Skeletal muscle satellite cell (primary cell): ENCODE results near the gene HDHD3. TPM values are rescaled to one million over a fixed set of nuclear protein-coding genes. Genes with fewer than 3 reads are reported as not detected.
"Not testable (repeated sequence)": the region's sequence is repeated elsewhere in the genome, so short reads cannot be mapped to it uniquely, and the experiment has no call there.

Source experiments
- H3K27me3 ChIP-seq: 2 replicates; pipeline ENCODE4 v1.7.0; 2013; ENCODE audit warnings: low read length; ENCODE audit not compliant: control insufficient read depth, insufficient read depth
- H3K36me3 ChIP-seq: 2 replicates; pipeline ENCODE4 v1.7.0; 2013; ENCODE audit warnings: mild to moderate bottlenecking, control low read depth, low read length; ENCODE audit not compliant: insufficient read depth
- H3K4me1 ChIP-seq: 2 replicates; pipeline ENCODE4 v1.7.0; 2013; ENCODE audit warnings: low read length; ENCODE audit not compliant: control insufficient read depth, insufficient read depth
- H3K4me2 ChIP-seq: 2 replicates; pipeline ENCODE4 v1.7.0; 2013; ENCODE audit warnings: mild to moderate bottlenecking, low read length
- H3K4me3 ChIP-seq: 2 replicates; pipeline ENCODE4 v1.7.0; 2013; ENCODE audit warnings: low read length
- H3K9ac ChIP-seq: 2 replicates; pipeline ENCODE4 v1.7.0; 2013; ENCODE audit warnings: mild to moderate bottlenecking, low read depth, low read length, moderate library complexity
- H3K9me3 ChIP-seq: replicated peaks from 2 replicates; pipeline ENCODE4 v1.7.0; 2013; ENCODE audit warnings: mild to moderate bottlenecking, control low read depth, low read length
- total RNA-seq: library from RNA; depleted of rRNA; stranded (reverse); fragments of >200 nt; gene quantifications from 2 replicates; pipeline ENCODE4 v1.2.3, GENCODE V29; 2012; rRNA removed

Gene HDHD3, protein sequence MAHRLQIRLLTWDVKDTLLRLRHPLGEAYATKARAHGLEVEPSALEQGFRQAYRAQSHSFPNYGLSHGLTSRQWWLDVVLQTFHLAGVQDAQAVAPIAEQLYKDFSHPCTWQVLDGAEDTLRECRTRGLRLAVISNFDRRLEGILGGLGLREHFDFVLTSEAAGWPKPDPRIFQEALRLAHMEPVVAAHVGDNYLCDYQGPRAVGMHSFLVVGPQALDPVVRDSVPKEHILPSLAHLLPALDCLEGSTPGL
- total RNA-seq, result 4.4 and 8.9 TPM in 2 replicates

DNA sequence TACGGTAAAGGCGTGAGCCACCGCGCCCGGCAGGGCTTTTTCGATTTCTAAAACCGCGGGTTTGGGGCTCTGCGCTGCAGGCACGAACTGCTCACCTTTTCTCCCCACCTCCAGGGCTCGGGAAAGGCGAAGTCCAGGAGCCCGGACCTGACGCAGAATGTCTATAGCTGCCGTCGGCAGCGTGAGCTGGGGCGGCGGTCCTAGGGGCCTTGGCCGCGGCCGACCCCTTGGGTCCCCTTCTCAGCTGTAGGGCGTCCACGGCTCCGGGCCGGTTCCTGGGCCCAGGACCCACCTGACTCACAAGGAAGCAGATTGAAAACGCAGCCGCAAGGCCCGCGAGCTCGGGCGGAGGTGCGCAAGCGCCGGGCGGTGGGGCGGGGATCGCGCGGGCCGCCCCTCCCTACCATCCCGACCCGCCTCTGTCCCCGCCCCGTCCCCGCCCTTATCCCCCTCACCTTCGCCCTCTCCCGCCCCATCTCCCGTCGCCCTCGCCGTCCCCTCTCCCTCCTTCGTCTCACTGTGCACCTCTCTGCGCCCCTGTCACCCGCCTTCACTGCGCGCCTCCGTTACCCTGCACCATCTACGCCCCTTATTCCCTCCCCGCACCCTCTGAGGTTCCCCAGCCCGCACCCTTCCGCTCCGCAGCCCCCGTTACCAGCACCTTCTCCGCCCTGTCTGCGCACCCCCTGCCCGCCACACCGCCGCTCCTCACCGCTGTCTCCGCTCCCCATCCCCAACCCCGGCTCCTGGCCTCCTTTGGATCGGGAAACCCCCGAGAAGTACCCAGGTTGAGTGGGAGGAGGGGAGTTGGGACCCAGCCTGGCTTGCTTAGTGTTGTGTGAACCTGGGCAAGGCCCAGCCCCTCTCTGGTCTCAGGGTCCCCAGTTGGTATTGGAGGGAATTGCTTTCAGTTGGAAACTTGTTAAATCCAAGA is at the start of gene HDHD3:
Gene HDHD3, minus strand, starts transcription at position 353 of the 934 bp plus-strand sequence. CDS start 2,632 bp downstream, outside the sequence.
- peak within 1 kb of the TSS; percentile 82 for H3K9ac ChIP-seq
- H3K4me1 ChIP-seq, result peaks cover 6% of the 10 kb centered on the region
- H3K36me3 ChIP-seq, result peaks cover 7% of the 10 kb centered on the region
- no peaks in the 10 kb centered on the region for H3K9me3 ChIP-seq
- H3K4me2 ChIP-seq, result peak within 1 kb of the TSS; percentile 97
- no peaks in the 10 kb centered on the region for H3K27me3 ChIP-seq
- H3K4me3 ChIP-seq, result peak within 1 kb of the TSS; percentile 97

DNA sequence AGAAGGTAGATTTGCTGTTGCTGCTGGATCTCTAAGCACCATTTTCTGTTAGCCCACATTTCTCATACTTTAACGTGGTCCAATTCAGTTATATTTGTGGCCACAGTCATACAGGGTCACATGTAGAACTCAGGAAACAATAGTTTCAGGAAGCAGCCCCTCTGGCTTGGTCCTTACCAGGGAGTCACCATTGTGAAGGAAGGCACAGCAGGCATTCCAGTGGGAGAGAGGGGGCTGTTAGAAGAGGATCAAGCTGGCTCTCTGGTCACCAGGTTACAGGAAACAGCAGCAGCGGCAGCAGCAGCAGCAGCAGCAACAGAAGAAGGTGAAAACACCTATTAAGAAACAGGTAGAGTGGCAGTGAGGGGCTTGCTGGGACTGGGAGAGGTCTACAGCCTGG is 48.3 kb upstream of the HDHD3 start:
- no peak overlapping the region for H3K4me2 ChIP-seq
- no peaks in the 10 kb centered on the region for H3K36me3 ChIP-seq
- no peaks in the 10 kb centered on the region for H3K9me3 ChIP-seq
- peaks cover 29% of the 10 kb centered on the region for H3K27me3 ChIP-seq
- H3K4me1 ChIP-seq, result no peaks in the 10 kb centered on the region
- H3K9ac ChIP-seq, result no peak overlapping the region
- H3K4me3 ChIP-seq, result no peak overlapping the region

DNA sequence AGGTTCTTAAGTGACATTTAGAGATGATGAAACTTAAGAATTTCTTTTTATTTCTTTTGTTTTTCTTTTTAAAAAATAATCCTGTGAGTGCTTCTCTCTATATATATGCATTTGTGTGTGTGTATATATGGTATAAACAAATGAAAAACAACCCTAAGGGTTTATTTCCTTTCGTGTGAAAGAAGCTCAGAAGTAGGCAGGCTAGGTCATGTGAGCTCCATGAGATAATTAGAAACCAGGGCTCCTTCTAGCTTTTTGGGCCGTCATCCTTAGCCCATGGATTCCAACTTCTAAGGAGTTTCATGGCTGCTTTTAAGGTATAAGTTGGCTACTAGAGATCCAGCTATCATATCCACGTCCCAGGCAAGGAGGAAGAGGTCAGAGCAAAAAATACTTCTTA is 44.9 kb upstream of the HDHD3 start:
- Histone ChIP-seq H3K36me3 (no peaks in the 10 kb centered on the region), H3K4me3 (no peak overlapping the region), H3K9ac (no peak overlapping the region), H3K27me3 (peaks cover 25% of the 10 kb centered on the region), H3K9me3 (no peaks in the 10 kb centered on the region), H3K4me1 (no peaks in the 10 kb centered on the region), H3K4me2 (no peak overlapping the region)

DNA sequence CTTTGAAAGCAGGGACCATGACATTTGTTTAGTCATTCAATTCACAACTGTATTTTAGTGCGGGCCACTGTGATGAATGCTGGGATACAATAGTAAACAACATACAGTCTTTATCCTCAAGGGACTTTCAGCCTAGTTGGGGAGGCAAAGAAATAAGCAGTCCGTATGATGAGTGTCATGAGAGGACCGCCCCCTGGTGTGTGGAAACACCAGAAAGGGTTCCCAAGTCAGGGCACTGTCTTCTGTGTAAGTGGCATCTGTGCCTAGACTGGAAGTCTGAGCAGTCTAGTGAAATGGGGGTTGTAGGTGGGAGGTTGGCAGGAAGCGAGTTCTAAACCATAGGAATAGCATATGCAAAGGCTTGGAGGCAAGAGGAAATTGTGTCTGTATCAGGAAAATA is 40.6 kb upstream of the HDHD3 start:
- H3K9me3 ChIP-seq, result no peaks in the 10 kb centered on the region
- H3K9ac ChIP-seq, result no peak overlapping the region
- H3K4me2 ChIP-seq, result no peak overlapping the region
- no peaks in the 10 kb centered on the region for H3K4me1 ChIP-seq
- H3K27me3 ChIP-seq, result peaks cover 4% of the 10 kb centered on the region
- H3K36me3 ChIP-seq, result no peaks in the 10 kb centered on the region
- H3K4me3 ChIP-seq, result no peak overlapping the region

DNA sequence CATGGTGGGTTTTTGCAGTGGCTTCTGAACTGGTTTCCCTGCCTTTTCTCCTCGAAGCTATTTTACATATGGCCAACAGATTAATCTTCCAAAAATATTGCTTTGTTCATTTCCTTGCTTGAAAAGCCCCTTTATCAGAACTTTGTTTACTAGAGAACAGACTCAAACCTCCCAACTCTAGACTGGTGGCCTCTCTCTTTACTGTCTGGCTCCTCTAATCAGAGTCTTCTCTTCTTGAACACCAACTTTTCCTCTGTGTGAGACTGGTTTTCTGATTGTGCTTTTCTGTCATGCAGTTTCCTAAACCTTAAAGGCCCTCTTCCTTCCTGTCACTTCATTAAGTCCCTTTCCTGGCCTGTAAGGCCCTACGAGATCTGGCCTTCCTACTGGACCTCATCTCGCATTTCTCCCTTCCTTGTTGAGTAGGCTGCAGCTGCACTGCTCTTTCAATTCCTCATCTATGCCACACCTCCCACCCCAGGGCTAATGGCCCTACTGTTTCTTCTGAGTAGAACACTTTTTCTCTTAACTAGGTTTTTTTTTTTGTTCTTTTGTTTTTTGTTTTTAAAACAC is 39.4 kb upstream of the HDHD3 start:
- H3K36me3 ChIP-seq, result no peaks in the 10 kb centered on the region
- no peaks in the 10 kb centered on the region for H3K9me3 ChIP-seq
- H3K9ac ChIP-seq, result no peak overlapping the region
- H3K4me2 ChIP-seq, result no peak overlapping the region
- peaks cover 4% of the 10 kb centered on the region for H3K27me3 ChIP-seq
- H3K4me1 ChIP-seq, result no peaks in the 10 kb centered on the region
- H3K4me3 ChIP-seq, result no peak overlapping the region

DNA sequence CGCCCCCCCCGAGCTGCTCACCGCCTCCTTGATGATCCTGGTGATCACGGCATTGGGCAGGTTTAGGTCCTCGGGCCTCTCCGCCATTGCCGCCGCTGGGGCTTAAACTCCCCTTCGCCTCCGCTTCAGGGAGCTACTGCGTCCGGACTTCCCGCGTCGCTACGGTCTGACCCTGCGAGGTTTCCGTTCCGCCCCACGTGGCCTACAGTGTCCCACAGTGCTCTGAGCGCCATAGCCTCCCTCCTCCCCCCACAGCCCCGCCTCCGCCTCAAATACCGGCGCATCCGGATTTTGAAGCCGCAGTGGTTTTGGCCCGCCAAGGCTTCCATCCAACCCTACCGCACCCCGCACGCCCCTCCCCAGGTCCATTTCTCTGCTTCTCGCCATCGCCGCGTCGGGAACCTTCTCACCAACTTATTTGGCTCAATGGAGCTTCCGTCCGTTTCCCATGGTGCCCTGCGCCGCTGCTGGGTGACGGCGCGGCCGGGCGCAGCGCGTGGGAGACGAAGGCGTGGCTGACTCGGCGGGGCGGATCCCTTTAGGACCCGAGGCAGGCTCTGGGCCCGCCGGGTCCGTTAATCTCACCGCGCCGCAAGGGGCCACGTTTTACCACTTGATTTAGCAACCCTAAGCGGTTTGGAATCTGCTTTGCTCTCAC is 33.5 kb upstream of the HDHD3 start, which contains the start of the genes C9orf43 and POLE3:
Gene C9orf43, plus strand, starts transcription at position 541 of the 658 bp plus-strand sequence. CDS start 2,747 bp downstream, outside the sequence.
Gene POLE3, minus strand, starts transcription at position 469 of the 658 bp plus-strand sequence. Its CDS starts 382 bp downstream, at position 87.
- H3K4me3 ChIP-seq, result peak within 1 kb of the TSS; percentile 89
- peaks cover 19% of the 10 kb centered on the region for H3K36me3 ChIP-seq
- peak within 1 kb of the TSS; percentile 91 for H3K4me2 ChIP-seq
- peaks cover 5% of the 10 kb centered on the region for H3K4me1 ChIP-seq
- peak within 1 kb of the TSS; percentile 98 for H3K9ac ChIP-seq
- no peaks in the 10 kb centered on the region for H3K9me3 ChIP-seq
- no peaks in the 10 kb centered on the region for H3K27me3 ChIP-seq

DNA sequence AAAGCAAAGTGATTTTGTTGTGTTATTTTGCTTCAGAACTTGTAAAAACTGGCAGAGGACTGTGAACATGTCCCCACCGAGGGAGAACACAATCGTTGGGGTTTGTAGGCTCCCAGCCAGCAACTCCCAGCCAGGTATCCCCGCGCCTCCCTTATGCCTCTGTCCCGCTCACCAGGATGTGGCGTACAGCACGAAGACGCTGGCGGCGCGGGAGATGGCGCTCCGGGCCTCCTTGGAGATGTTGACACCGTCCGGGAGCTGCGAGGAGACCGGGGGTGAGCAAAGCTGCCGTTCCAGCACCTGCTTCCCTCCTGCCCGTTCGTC is 33.1 kb upstream of the HDHD3 start:
- Histone ChIP-seq H3K4me2 (peak overlapping the region; percentile 91), H3K9ac (peak overlapping the region; percentile 98), H3K9me3 (no peaks in the 10 kb centered on the region), H3K27me3 (no peaks in the 10 kb centered on the region), H3K4me3 (peak overlapping the region; percentile 89), H3K36me3 (peaks cover 19% of the 10 kb centered on the region), H3K4me1 (peaks cover 5% of the 10 kb centered on the region)

DNA sequence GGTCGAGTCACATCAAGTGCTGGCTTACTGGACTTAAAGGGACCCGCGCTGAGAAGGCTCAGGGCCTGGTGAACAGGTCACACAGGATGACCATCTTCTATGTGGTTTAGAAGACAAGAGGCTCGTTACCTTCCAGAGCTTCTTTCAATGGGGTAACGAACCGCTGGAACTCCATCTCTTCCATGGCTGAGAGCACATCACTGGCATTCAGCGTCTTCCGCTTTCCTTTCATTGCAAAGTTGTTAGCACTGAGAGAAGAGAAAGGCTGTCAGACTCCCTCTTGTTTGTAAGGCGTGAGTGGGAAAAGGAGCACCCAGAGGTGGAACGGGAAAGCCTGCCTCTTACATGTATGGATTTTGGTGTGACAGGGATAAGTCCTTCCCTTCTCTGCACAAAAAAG is 32.7 kb upstream of the HDHD3 start:
- Histone ChIP-seq H3K4me3 (peak overlapping the region; percentile 89), H3K36me3 (peaks cover 19% of the 10 kb centered on the region), H3K4me2 (peak overlapping the region; percentile 91), H3K4me1 (peaks cover 5% of the 10 kb centered on the region), H3K27me3 (no peaks in the 10 kb centered on the region), H3K9ac (peak overlapping the region; percentile 98), H3K9me3 (no peaks in the 10 kb centered on the region)

DNA sequence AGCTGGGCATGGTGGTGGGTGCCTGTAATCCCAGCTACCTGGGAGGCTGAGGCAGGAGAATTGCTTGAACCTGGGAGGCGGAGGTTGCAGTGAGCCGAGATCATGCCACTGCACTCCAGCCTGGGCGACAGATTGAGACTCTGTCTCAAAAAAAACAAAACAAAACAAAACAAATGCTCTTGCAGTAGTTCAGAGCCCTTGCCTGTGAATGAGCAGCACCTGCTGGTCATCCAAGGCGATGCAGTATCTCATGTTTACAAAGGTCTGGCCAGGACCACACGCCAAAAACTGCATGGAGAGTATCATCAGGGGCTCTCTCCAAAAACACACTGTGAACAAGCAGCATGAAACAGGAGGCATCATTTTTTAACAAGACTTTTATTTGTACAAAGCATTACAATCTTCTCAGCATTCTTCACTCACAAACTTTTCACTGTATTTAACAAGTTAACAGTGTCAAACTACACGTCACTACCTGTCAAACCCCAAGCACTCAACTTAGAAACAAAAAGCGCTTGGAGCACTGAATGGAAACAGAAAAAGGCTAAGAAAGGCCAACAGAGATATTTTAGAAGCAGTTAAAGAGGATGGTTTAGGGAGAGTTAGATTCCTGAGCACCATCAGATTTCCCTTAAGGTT is 30.2 kb upstream of the HDHD3 start:
- H3K9me3 ChIP-seq, H3K27me3 ChIP-seq, H3K4me3 ChIP-seq, H3K4me2 ChIP-seq, H3K4me1 ChIP-seq, H3K9ac ChIP-seq: not testable (repeated sequence)
- H3K36me3 ChIP-seq, result peaks cover 19% of the 10 kb centered on the region

DNA sequence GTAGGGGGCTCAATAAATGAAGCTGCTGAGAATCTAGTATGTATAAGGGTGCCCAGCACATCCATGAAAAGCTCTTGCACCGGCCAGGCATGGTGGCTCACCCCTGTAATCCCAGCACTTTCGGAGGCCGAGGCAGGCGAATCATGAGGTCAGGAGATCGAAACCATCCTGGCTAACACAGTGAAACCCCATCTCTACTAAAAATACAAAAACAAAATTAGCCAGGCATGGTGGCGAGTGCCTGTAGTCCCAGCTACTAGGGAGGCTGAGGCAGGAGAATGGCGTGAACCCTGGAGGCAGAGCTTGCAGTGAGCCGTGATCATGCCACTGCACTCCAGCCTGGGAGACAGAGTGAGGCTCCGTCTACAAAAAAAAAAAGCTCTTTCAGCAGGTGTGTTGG is 29.6 kb upstream of the HDHD3 start:
- H3K4me2 ChIP-seq, H3K4me3 ChIP-seq, H3K27me3 ChIP-seq, H3K9ac ChIP-seq, H3K9me3 ChIP-seq: not testable (repeated sequence)
- Histone ChIP-seq H3K4me1 (peaks cover 11% of the 10 kb centered on the region), H3K36me3 (peaks cover 19% of the 10 kb centered on the region)
